Astrocyte (in vitro differentiated cells and primary cell): ENCODE results near the gene MAPKAPK5.

Source experiments
- CTCF ChIP-seq: IDR thresholded peaks from 2 replicates; pipeline ENCODE4 v1.5.1; 2011; ENCODE audit warnings: low read depth, mild to moderate bottlenecking, inconsistent platforms, low read length, moderate library complexity; ENCODE audit not compliant: insufficient read depth
- EZH2 ChIP-seq: IDR thresholded peaks from 2 replicates; pipeline ENCODE4 v1.6.1; 2012; ENCODE audit warnings: mild to moderate bottlenecking, low read length, inconsistent platforms; ENCODE audit not compliant: insufficient read depth

GRCh38 chr12:111846016-111846415 lies 4.0 kb downstream of the MAPKAPK5 start:
- no peak for TF ChIP-seq CTCF
- TF ChIP-seq EZH2 = no peak
